K562 (cell line): Measurements from ENCODE around the gene CCT5. TPM values are rescaled to one million over a fixed set of nuclear protein-coding genes. Genes with fewer than 3 reads are reported as not detected.
A peak's percentile ranks its signal among the peaks of the same experiment; 100 is the strongest.

Experiments
- MYC ChIP-seq, 2 experiments: fragments of 250-450 bp in 1 of 2; sonication (Bioruptor Pico) in 1 of 2; IDR thresholded peaks; 2 replicates each; pipeline versions ENCODE4 v1.5.1 to v1.6.1; 2012 to 2021; ENCODE audit warnings: low read depth in 2 of 2, borderline replicate concordance in 1 of 2, improper control_type of control experiment in 1 of 2, low read length in 1 of 2, mild to moderate bottlenecking in 1 of 2, moderate library complexity in 1 of 2
- RCOR1 ChIP-seq, 2 experiments: IDR thresholded peaks; 2 replicates each; pipeline ENCODE4 v1.6.1; 2012; ENCODE audit warnings: low read depth in 2 of 2, low read length in 2 of 2, borderline replicate concordance in 1 of 2, improper control_type of control experiment in 1 of 2
- SIN3A ChIP-seq, 2 experiments: fragments of 150-350 bp in 1 of 2; IDR thresholded peaks; 2 replicates each; pipeline ENCODE4 v1.6.1; 2011 to 2016; ENCODE audit warnings: borderline replicate concordance in 2 of 2, low read depth in 2 of 2, low read length in 2 of 2, mild to moderate bottlenecking in 2 of 2, moderate library complexity in 2 of 2; ENCODE audit not compliant: control insufficient read depth in 1 of 2
- TCF7L2 ChIP-seq: fragments of 150-350 bp; IDR thresholded peaks from 2 replicates; pipeline ENCODE4 v1.6.1; 2016; ENCODE audit warnings: low read depth, mild to moderate bottlenecking, low read length, moderate library complexity
- polyA plus RNA-seq, 8 experiments: library from polyadenylated mRNA; depleted of rRNA in 4 of 8; stranded (reverse) in 5 of 8; unstranded in 3 of 8; fragments of >200 nt; fragmentation: Nextera tagmentation in 2 of 8; fragmentation: Illumina TruSeq in 1 of 8; extraction: Ambion mirVana in 2 of 8; extraction: Trizol in 1 of 8; gene quantifications; 2 replicates each; pipeline versions ENCODE4 v1.2.1 to v1.2.3, GENCODE V29; 2011 to 2014; ENCODE audit warnings: inconsistent platforms in 1 of 8, missing spikeins in 1 of 8
- total RNA-seq, 7 experiments: library from RNA; depleted of rRNA in 6 of 7; stranded (reverse); fragments of >200 nt in 6 of 7; fragmentation: Illumina TruSeq in 2 of 7; extraction: Trizol in 2 of 7; gene quantifications; 2 replicates each; pipeline versions ENCODE4 v1.2.1 to v1.2.3, GENCODE V29; 2011 to 2021; ENCODE audit warnings: low replicate concordance in 1 of 7
- TF ChIP-seq, protein P1 (sequence below): IDR thresholded peaks from 2 replicates; pipeline ENCODE4 v1.6.1; 2012; ENCODE audit warnings: low read depth, low read length, improper control_type of control experiment, borderline replicate concordance
- TF ChIP-seq, protein P2 (sequence below): fragments of 450-650 bp; formaldehyde crosslinking; IDR thresholded peaks from 2 replicates; pipeline ENCODE4 v1.4.0; 2020; ENCODE audit warnings: mild to moderate bottlenecking, moderate library complexity
- TF ChIP-seq, protein P3 (sequence below): fragments of 450-650 bp; conservative IDR thresholded peaks from 2 replicates; pipeline ENCODE4 v1.6.1; 2016; ENCODE audit warnings: missing genetic modification characterization, low read depth, mild to moderate bottlenecking, missing compliant biosample characterization, moderate library complexity
- TF ChIP-seq, protein P4 (sequence below), 2 experiments: fragments of 450-650 bp in 1 of 2; sonication (generic) in 1 of 2; formaldehyde crosslinking in 1 of 2; IDR thresholded peaks in 1 of 2; conservative IDR thresholded peaks in 1 of 2; 2 replicates each; pipeline versions ENCODE4 v1.6.1 to v1.8.1; 2016 to 2023; ENCODE audit warnings: mild to moderate bottlenecking in 2 of 2, moderate library complexity in 2 of 2, inconsistent platforms in 1 of 2, missing genetic modification reagents in 1 of 2

CCT5 gene
- total and polyA plus RNA-seq, 9 of the 15 experiments (the other 6 are each of a cell fraction or from before 2014, with no cell fraction given): 782 to 1,606 (median 1,153) TPM

DNA sequence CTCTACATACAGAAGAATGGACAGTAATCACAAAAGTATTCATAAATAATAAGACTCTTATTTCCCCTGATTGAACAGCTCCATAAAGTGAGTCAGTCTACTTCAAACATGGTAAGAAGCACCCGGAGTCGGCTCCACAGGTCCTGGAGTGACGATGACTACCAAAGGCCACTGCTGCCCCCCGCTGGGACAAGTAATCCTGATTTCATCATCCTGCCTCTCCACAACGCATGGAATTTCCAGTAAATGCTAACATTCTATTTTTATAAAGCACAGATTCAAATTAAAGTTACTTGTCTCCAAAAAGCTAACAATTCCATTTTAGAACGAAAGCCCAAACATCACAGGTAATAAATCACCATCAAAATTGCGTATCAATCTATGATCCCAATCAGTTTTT is 16.6 kb upstream of the CCT5 start (continued):
- TF ChIP-seq, protein P1, sequence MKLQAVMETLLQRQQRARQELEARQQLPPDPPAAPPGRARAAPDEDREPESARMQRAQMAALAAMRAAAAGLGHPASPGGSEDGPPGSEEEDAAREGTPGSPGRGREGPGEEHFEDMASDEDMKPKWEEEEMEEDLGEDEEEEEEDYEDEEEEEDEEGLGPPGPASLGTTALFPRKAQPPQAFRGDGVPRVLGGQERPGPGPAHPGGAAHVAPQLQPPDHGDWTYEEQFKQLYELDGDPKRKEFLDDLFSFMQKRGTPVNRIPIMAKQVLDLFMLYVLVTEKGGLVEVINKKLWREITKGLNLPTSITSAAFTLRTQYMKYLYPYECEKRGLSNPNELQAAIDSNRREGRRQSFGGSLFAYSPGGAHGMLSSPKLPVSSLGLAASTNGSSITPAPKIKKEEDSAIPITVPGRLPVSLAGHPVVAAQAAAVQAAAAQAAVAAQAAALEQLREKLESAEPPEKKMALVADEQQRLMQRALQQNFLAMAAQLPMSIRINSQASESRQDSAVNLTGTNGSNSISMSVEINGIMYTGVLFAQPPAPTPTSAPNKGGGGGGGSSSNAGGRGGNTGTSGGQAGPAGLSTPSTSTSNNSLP: 0 out of 2 replicates have a peak, but pooled peaks have one; percentile 50
- TF ChIP-seq, protein P2, sequence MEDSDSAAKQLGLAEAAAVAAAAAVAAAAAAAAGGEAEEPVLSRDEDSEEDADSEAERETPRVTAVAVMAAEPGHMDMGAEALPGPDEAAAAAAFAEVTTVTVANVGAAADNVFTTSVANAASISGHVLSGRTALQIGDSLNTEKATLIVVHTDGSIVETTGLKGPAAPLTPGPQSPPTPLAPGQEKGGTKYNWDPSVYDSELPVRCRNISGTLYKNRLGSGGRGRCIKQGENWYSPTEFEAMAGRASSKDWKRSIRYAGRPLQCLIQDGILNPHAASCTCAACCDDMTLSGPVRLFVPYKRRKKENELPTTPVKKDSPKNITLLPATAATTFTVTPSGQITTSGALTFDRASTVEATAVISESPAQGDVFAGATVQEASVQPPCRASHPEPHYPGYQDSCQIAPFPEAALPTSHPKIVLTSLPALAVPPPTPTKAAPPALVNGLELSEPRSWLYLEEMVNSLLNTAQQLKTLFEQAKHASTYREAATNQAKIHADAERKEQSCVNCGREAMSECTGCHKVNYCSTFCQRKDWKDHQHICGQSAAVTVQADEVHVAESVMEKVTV (CRISPR knock-in tag): 0 out of 2 replicates have a peak, but pooled peaks have one; percentile 14
- TF ChIP-seq, protein P3, sequence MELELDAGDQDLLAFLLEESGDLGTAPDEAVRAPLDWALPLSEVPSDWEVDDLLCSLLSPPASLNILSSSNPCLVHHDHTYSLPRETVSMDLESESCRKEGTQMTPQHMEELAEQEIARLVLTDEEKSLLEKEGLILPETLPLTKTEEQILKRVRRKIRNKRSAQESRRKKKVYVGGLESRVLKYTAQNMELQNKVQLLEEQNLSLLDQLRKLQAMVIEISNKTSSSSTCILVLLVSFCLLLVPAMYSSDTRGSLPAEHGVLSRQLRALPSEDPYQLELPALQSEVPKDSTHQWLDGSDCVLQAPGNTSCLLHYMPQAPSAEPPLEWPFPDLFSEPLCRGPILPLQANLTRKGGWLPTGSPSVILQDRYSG (tag): no peak
- TF ChIP-seq, protein P4, sequence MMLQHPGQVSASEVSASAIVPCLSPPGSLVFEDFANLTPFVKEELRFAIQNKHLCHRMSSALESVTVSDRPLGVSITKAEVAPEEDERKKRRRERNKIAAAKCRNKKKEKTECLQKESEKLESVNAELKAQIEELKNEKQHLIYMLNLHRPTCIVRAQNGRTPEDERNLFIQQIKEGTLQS (IDR thresholded peaks at IDR 0.05): peak; percentile 92
- TF ChIP-seq, protein P4 (CRISPR knock-in tag; conservative IDR thresholded peaks at IDR 0.05): no peak
- TF ChIP-seq MYC (IDR thresholded peaks at IDR 0.05; ENCODE audit: low read depth, low read length): peak; percentile 70; the same call in 1 of the 2 replicates
- no peak for TF ChIP-seq MYC (CRISPR knock-in tag; IDR thresholded peaks at IDR 0.05; ENCODE audit: borderline replicate concordance, low read depth)
- peak in 1 of 2 experiments; percentile 39; a peak in 1 of 4 replicates for TF ChIP-seq RCOR1 (IDR thresholded peaks at IDR 0.05; ENCODE audit: borderline replicate concordance in 1 of 2, low read depth in 2 of 2, low read length in 2 of 2)
- no peak for TF ChIP-seq TCF7L2
- no peak for TF ChIP-seq SIN3A (IDR thresholded peaks at IDR 0.05; ENCODE audit: borderline replicate concordance in 2 of 2, control insufficient read depth in 1 of 2, low read depth in 2 of 2, low read length in 2 of 2)
- TF ChIP-seq, all 486 proteins: peak for 14
